Astrocyte of the cerebellum (primary cell): ENCODE data around the gene AIFM1.

Experiments
- DNase-seq: peaks from one replicate; pipeline ENCODE4 v3.0.0-alpha.2; 2011; ENCODE audit warnings: low read depth
- H3K4me3 ChIP-seq: 2 replicates; pipeline ENCODE4 v1.5.1; 2011; ENCODE audit warnings: mild to moderate bottlenecking, low read depth, low read length, moderate library complexity
- CTCF ChIP-seq: IDR thresholded peaks from 2 replicates; pipeline ENCODE4 v1.5.1; 2012; ENCODE audit warnings: low read length, low read depth, moderate library complexity, mild to moderate bottlenecking; ENCODE audit errors: missing control alignments
- in situ Hi-C: cut with HindIII; loops from 2 replicates; pipeline ENCODE4 v1.10.0; 2017; ENCODE audit warnings: low sequenced_read_pairs

AIFM1 gene

GRCh38 chrX:130179170-130179569 lies 13.5 kb upstream of the AIFM1 start:
- no peak overlapping the region for H3K4me3 ChIP-seq
- no peak for TF ChIP-seq CTCF
- in situ Hi-C loops = no loop called here
- DNase-seq = no peak

- TF ChIP-seq CTCF = no peak
- in situ Hi-C loops = no loop called here
- no peak for DNase-seq
- H3K4me3 ChIP-seq = no peak overlapping the region
Measured at GRCh38 chrX:130176942-130177341, 11.3 kb upstream of the AIFM1 start.

- TF ChIP-seq CTCF = no peak
- no peak overlapping the region for H3K4me3 ChIP-seq
- no peak for DNase-seq
- in situ Hi-C loops = no loop called here
Measured at GRCh38 chrX:130176354-130176776, 10.7 kb upstream of the AIFM1 start.

- no peak for TF ChIP-seq CTCF
- in situ Hi-C loops = no loop called here
- H3K4me3 ChIP-seq = no peak overlapping the region
- DNase-seq = no peak
Measured at GRCh38 chrX:130174937-130175336, 9.3 kb upstream of the AIFM1 start.

GRCh38 chrX:130174045-130174704 lies 8.5 kb upstream of the AIFM1 start:
- no peak for TF ChIP-seq CTCF
- H3K4me3 ChIP-seq = no peak overlapping the region
- no peak for DNase-seq
- in situ Hi-C loops = no loop called here

- in situ Hi-C loops = no loop called here
- no peak overlapping the region for H3K4me3 ChIP-seq
- TF ChIP-seq CTCF = no peak
- no peak for DNase-seq
Measured at GRCh38 chrX:130173190-130173895, 7.7 kb upstream of the AIFM1 start.
